SH-SY5Y (cell line): ENCODE measurements around the gene NEDD4L.

Experiments used
- GATA2 ChIP-seq: IDR thresholded peaks from 2 replicates; pipeline ENCODE4 v1.6.1; 2011; ENCODE audit warnings: mild to moderate bottlenecking, low read depth, low read length
- GATA3 ChIP-seq: IDR thresholded peaks from 2 replicates; pipeline ENCODE4 v1.6.1; 2011; ENCODE audit warnings: low read depth, mild to moderate bottlenecking, low read length, moderate library complexity

- TF ChIP-seq GATA2 (no peak), GATA3 (no peak)
These were observed 72.8 kb downstream of the NEDD4L start for GRCh38 chr18:58116818-58117217.
